GM12891 (cell line): ENCODE data around the gene RIN3.

Source experiments
- POLR2A ChIP-seq: IDR thresholded peaks from 2 replicates; pipeline ENCODE4 v1.6.1; 2011; ENCODE audit warnings: low read depth, low read length, control low read depth
- POLR2AphosphoS5 ChIP-seq: IDR thresholded peaks from 2 replicates; pipeline ENCODE4 v1.6.1; 2011; ENCODE audit warnings: low read depth, low read length, control low read depth

DNA sequence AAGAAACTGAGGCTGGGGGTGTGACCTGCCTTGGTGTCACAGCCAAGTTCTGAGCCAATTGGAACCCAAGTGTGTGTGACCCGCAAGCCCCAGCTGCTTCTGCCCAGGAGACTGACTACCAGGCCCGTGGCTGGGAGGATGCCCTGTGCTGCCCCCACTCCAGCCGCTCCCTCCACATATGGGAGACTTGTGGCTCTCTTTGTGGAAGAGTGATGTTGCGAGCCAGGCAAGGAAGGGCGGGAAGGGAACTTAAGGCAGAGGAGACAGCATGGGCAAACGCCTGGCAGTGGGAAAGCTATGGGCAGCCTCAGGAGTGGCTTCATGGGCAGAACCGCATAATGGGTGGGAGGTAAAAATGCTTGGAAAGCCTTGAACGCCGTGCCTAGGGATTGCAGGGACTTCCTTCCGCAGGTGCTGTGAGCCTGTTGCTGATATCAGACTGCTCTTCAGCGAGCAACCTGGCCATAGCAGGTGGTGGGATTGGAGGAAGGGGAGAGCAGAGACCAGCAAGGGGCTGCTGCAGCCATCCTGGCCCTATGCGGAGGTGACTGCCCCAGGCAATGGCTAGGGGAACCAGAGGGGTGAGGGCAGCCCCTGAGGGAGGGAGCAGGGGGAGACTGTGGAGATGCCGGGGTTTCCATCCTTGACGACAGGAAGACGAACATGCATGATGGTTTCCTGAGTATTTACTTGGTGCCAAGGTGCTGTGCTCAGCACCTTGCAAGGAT, 119.1 kb downstream of the RIN3 start:
- TF ChIP-seq POLR2A, result no peak
- no peak for TF ChIP-seq POLR2AphosphoS5
